Epidermal melanocyte (primary cell): ENCODE data around the gene MTSS2.
"Not testable (repeated sequence)": the region's sequence is repeated elsewhere in the genome, so short reads cannot be mapped to it uniquely, and the experiment has no call there.

Experiments
- DNase-seq: peaks from one replicate; pipeline ENCODE4 v3.0.0; 2011; ENCODE audit warnings: low spot score; ENCODE audit not compliant: insufficient read length

Gene MTSS2

GRCh38 chr16:70675851-70676513 is 9.9 kb downstream of the MTSS2 start:
- DNase-seq: no peak

DNA sequence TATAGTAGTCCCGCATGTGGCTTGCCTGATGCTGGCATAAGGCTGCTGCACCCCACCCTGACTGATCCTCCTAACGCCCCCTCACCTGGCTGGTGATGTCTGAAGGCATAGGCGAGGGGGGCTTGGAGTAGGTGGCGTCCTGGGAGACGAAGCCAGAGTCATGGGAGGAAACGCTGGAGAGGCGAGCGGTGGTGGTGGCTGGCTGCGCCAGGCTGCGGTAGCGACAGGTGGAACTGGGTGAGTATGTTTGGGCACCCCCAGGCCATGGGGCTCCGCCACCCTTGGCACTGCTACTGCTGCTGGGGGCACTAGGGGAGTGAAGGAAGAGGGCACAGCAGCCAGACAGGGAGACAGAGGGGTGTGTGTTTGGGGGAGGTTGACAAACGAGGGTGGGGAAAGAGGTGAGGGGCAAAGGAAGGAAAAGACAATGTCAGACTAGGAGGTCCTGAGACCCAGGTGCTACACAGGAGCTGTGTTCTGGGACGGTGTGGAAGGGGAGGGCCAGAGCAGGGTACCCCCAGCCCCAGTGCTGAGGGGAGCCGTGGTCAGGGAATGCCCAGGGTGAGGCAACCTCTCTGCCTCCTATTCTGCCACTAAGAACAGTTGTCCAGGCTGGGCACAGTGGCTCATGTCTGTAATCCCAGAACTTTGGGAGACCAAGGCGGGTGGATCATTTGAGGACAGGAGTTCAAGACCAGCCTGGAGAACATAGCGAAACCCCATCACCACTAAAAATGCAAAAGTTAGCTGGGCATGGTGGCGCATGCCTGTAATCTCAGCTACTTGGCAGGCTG is 11.4 kb downstream of the MTSS2 start:
- no peak for DNase-seq

GRCh38 chr16:70670938-70671337 is 14.9 kb downstream of the MTSS2 start:
- DNase-seq: not testable (repeated sequence)

- no peak for DNase-seq
These were observed 15.7 kb downstream of the MTSS2 start for GRCh38 chr16:70670175-70670574.

GRCh38 chr16:70665806-70666735 is 19.8 kb downstream of the MTSS2 start:
- DNase-seq: no peak

- no peak for DNase-seq
These were observed 20.6 kb downstream of the MTSS2 start for GRCh38 chr16:70665113-70665694.

DNA sequence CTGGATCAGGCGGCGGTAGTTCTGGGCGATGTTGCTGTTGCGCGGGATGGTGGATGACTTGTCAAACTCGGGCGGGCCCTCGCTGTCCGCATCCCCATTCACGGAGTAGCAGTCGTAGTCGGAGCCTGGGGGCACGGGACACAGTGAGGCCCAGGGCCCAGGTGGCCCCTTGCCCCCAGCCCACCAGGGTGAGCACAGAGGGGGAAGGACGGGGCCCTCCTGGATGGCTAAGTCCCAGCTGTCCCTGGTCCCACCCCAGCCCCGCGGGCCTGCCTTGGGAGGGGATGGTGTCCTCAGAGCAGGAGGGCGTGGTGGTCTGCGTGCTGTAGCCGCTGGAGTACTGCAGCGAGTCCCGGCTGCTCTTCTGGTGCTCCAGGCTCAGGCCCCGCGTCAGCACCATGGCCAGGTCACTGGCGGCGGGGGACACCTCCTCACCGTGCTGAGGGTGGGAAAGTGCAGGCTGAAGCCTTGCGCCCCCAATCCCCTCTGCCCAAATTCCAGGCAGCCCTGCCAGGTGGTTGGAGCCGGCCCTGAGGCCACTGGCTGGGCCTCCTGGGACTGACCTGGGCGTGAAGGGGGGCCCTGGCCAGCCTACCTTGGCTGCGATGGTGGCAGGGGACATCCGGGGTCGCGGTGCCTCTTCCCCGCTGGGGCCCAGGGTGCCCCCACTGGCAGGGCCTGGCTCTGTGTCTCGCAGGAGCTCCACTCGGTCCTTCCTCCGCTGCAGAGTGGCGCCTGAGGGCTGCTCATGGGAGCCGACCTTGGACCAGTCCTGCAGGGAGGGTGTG is 21.3 kb downstream of the MTSS2 start:
- no peak for DNase-seq

GRCh38 chr16:70663524-70664324 is 22.1 kb downstream of the MTSS2 start:
- DNase-seq: no peak

DNA sequence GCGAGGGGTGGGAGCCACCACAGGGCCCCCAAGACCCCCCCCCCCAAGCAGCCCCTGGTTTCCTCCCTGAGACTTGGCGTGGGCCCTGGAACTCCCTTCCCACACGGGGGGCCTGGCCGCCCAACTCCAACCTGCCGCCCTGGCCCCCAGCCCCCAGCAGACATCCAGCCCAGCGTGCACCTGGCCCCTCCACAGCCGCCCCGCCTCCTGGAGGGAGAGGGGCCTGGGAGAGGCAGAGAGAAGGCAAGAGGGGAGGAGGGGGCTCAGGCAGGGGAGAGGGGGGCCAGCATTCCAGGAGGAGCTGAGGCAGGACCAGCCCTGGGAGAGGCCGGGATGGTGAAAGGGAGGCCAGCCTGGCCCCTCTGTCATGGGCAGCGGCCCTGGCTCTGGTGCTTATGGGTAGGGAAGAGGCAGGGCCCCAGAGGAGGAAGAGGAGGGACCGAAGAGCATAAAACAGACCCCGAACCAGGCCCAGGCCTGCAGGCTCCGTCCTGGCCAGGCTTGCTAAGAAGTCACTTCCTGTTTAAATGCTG is 22.8 kb downstream of the MTSS2 start:
- no peak for DNase-seq

- DNase-seq: no peak
These were observed 23.8 kb downstream of the MTSS2 start for GRCh38 chr16:70661918-70662641.

DNA sequence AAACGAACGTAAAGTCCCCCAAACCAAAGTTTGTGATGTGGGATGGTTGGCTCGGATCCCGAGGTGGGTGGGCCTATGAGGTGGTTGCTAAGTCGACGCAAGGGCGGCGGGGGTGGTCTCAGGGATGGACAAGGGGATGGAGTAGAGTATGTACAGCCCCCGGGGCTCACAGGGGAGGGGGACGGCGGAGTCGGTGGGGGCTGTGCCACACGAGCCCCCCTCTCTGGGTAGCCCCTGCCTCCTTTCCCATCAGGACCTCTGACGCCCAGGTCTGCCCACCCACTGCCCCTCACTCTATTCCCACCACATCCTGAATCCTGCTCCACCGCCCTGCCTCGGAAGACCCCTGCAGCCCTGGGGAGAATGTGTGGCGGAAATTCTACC is 24.3 kb downstream of the MTSS2 start:
- no peak for DNase-seq

GRCh38 chr16:70660672-70661350 is 25.0 kb downstream of the MTSS2 start:
- no peak for DNase-seq

DNA sequence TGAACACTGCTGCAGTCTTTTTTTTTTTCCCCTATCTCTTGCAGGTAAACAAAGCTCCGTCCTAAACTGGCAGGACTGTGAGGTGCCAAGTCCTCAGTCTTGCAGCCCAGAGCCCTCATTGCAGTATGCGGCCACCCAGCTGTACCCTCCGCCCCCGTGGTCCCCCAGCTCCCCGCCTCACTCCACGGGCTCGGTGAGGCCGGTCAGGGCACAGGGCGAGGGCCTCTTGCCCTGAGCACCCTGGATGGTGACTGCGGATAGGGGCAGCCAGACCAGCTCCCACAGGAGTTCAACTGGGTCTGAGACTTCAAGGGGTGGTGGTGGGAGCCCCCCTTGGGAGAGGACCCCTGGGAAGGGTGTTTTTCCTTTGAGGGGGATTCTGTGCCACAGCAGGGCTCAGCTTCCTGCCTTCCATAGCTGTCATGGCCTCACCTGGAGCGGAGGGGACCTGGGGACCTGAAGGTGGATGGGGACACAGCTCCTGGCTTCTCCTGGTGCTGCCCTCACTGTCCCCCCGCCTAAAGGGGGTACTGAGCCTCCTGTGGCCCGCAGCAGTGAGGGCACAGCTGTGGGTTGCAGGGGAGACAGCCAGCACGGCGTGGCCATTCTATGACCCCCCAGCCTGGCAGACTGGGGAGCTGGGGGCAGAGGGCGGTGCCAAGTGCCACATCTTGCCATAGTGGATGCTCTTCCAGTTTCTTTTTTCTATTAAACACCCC is 25.7 kb downstream of the MTSS2 start:
- no peak for DNase-seq

- no peak for DNase-seq
These were observed 26.3 kb downstream of the MTSS2 start for GRCh38 chr16:70659546-70659945.

GRCh38 chr16:70658921-70659320 is 26.9 kb downstream of the MTSS2 start:
- DNase-seq: no peak

- DNase-seq: no peak
These were observed 27.9 kb downstream of the MTSS2 start for GRCh38 chr16:70657956-70658355.

- DNase-seq: no peak
These were observed 29.1 kb downstream of the MTSS2 start for GRCh38 chr16:70656712-70657263.
